Right cardiac atrium (tissue), 5 donors: Measurements from ENCODE around the gene ULK1. TPM values are rescaled to one million over a fixed set of nuclear protein-coding genes. Genes with fewer than 3 reads are reported as not detected.

ENCODE experiments used
- ATAC-seq, 2 donors: fragments of 200-7000 bp; cut with Tn5 transposase; one replicate each; pipeline versions ENCODE4 v1.8.0 to v1.9.1; 2020; ENCODE audit warnings: moderate library complexity in 2 of 2, mild to moderate bottlenecking in 1 of 2
- DNase-seq, 3 donors: peaks; one replicate each; pipeline ENCODE4 v3.0.0-alpha.2; 2020
- H3K27ac ChIP-seq: one replicate; pipeline ENCODE4 v1.5.1; 2013; ENCODE audit warnings: mild to moderate bottlenecking, low read length, control low read depth, moderate library complexity
- H3K27me3 ChIP-seq: one replicate; pipeline ENCODE4 v1.6.1; 2013; ENCODE audit not compliant: control insufficient read depth, insufficient read depth
- H3K4me1 ChIP-seq: one replicate; pipeline ENCODE4 v1.6.1; 2013; ENCODE audit warnings: low read length; ENCODE audit not compliant: control insufficient read depth, insufficient read depth
- H3K4me3 ChIP-seq: one replicate; pipeline ENCODE4 v1.5.1; 2013; ENCODE audit warnings: low read length, control low read depth
- H3K9me3 ChIP-seq: one replicate; pipeline ENCODE4 v1.6.1; 2013; ENCODE audit warnings: low read length; ENCODE audit not compliant: control insufficient read depth
- WGBS: extraction: QIAGEN DNeasy Blood & Tissue Kit; methylation state at CpG from one replicate; pipeline ENCODE4 v1.1.7; 2013; 5-methylcytosine and 5-hydroxymethylcytosine counted together
- intact Hi-C, 4 donors: fragments of 100-400 bp; cut with DNase I; formaldehyde crosslinking; loops; one replicate each; pipeline versions ENCODE4 v1.11.0 to v1.14.0; 2022 to 2023
- polyA plus RNA-seq: library from polyadenylated mRNA; stranded (reverse); fragments of 200-250 nt; gene quantifications from one replicate; pipeline ENCODE4 v1.2.3, GENCODE V29; 2013
- total RNA-seq, 4 donors: library from RNA; stranded (reverse); fragmentation: NEBNext Ultra II Directional; extraction: Animal tissue kit (Norgen Biotek cat#: 25700); gene quantifications; one replicate each; pipeline ENCODE4 v1.2.1, GENCODE V29; 2021
- donor health status: healthy with polysubstance abuse.
- donor health status: DM: no; HTN: yes; CAD: no.
- donor health status: DM: no; HTN: no; CAD: no.
- donor health status: DM: no; HTN: yes; CAD: no; lungs with severe emphysema.
- donor health status: DM: yes; HTN: yes; CAD: no.

The ULK1 gene
- total and polyA plus RNA-seq, 5 donors: 29.4 to 51.3 (median 47.8) TPM

GRCh38 chr12:131917711-131918306 is 23.4 kb downstream of the ULK1 start:
- peak in 1 of 3 donors; percentile 50 for DNase-seq
- WGBS: 89% methylated on average over 18 of the region's 18 CpGs
- intact Hi-C loops: no loop called here
- no peak for ATAC-seq
- H3K27ac ChIP-seq: no peak overlapping the region
- no peak overlapping the region for H3K4me3 ChIP-seq
- no peaks in the 10 kb centered on the region for H3K27me3 ChIP-seq
- peaks cover under 1% of the 10 kb centered on the region for H3K4me1 ChIP-seq
- H3K9me3 ChIP-seq: no peaks in the 10 kb centered on the region

- intact Hi-C loops: no loop called here
- Histone ChIP-seq H3K27ac (no peak overlapping the region), H3K4me1 (no peaks in the 10 kb centered on the region), H3K27me3 (no peaks in the 10 kb centered on the region), H3K4me3 (no peak overlapping the region), H3K9me3 (no peaks in the 10 kb centered on the region)
- WGBS: 86% methylated on average over 20 of the region's 20 CpGs
- peak in 2 of 3 donors; percentile 34 to 53 for DNase-seq
- peak in 1 of 2 donors; percentile 38 for ATAC-seq
Measured at GRCh38 chr12:131918311-131919050, 24.1 kb downstream of the ULK1 start.

- H3K9me3 ChIP-seq: no peaks in the 10 kb centered on the region
- H3K4me3 ChIP-seq: no peak overlapping the region
- ATAC-seq (no peak), DNase-seq (peak in 1 of 3 donors; percentile 56)
- WGBS: 93% methylated on average over 19 of the region's 19 CpGs
- no peak overlapping the region for H3K27ac ChIP-seq
- intact Hi-C loops: no loop called here
- H3K4me1 ChIP-seq: no peaks in the 10 kb centered on the region
- H3K27me3 ChIP-seq: no peaks in the 10 kb centered on the region
Measured at GRCh38 chr12:131919051-131919347, 24.6 kb downstream of the ULK1 start.

- no peaks in the 10 kb centered on the region for H3K27me3 ChIP-seq
- 91% methylated on average over 37 of the region's 37 CpGs for WGBS
- no peaks in the 10 kb centered on the region for H3K4me1 ChIP-seq
- no peaks in the 10 kb centered on the region for H3K9me3 ChIP-seq
- DNase-seq (peak in 2 of 3 donors; percentile 48 to 58), ATAC-seq (no peak)
- intact Hi-C loops: no loop called here
- H3K4me3 ChIP-seq: no peak overlapping the region
- H3K27ac ChIP-seq: no peak overlapping the region
Measured at GRCh38 chr12:131919366-131920156, 25.1 kb downstream of the ULK1 start.

GRCh38 chr12:131920157-131920508 is 25.7 kb downstream of the ULK1 start:
- no peak overlapping the region for H3K27ac ChIP-seq
- no peak for ATAC-seq
- intact Hi-C loops: no loop called here
- no peak for DNase-seq
- no peaks in the 10 kb centered on the region for H3K4me1 ChIP-seq
- no peaks in the 10 kb centered on the region for H3K9me3 ChIP-seq
- H3K4me3 ChIP-seq: no peak overlapping the region
- 95% methylated on average over 14 of the region's 14 CpGs for WGBS
- no peaks in the 10 kb centered on the region for H3K27me3 ChIP-seq

GRCh38 chr12:131920902-131921840 is 26.7 kb downstream of the ULK1 start:
- Histone ChIP-seq H3K9me3 (no peaks in the 10 kb centered on the region), H3K4me1 (no peaks in the 10 kb centered on the region), H3K27ac (no peak overlapping the region), H3K27me3 (no peaks in the 10 kb centered on the region), H3K4me3 (no peak overlapping the region)
- WGBS: 84% methylated on average over 35 of the region's 35 CpGs
- peak in 1 of 3 donors; percentile 58 for DNase-seq
- ATAC-seq: peak; percentile 5 to 9
- intact Hi-C loops: no loop called here

- no peaks in the 10 kb centered on the region for H3K4me1 ChIP-seq
- ATAC-seq (peak; percentile 53 to 76), DNase-seq (peak in 2 of 3 donors; percentile 74 to 83)
- 65% methylated on average over 29 of the region's 29 CpGs for WGBS
- H3K4me3 ChIP-seq: no peak overlapping the region
- no peaks in the 10 kb centered on the region for H3K27me3 ChIP-seq
- H3K9me3 ChIP-seq: no peaks in the 10 kb centered on the region
- no peak overlapping the region for H3K27ac ChIP-seq
- intact Hi-C loops: no loop called here
Measured at GRCh38 chr12:131921866-131922769, 27.7 kb downstream of the ULK1 start.

GRCh38 chr12:131922772-131923171 is 28.4 kb downstream of the ULK1 start:
- H3K4me1 ChIP-seq: no peaks in the 10 kb centered on the region
- 90% methylated on average over 13 of the region's 13 CpGs for WGBS
- no peak for ATAC-seq

GRCh38 chr12:131923260-131923659 is 28.8 kb downstream of the ULK1 start:
- WGBS: 88% methylated on average over 11 of the region's 11 CpGs

More at GRCh38 chr12:131922772-131923171, 28.4 kb downstream of the ULK1 start:
- Histone ChIP-seq H3K4me3 (no peak overlapping the region), H3K9me3 (no peaks in the 10 kb centered on the region), H3K27me3 (no peaks in the 10 kb centered on the region), H3K27ac (no peak overlapping the region)
- DNase-seq: peak in 2 of 3 donors; percentile 42 to 60
- intact Hi-C loops: no loop called here

More at GRCh38 chr12:131923260-131923659, 28.8 kb downstream of the ULK1 start:
- H3K4me3 ChIP-seq: no peak overlapping the region
- no peak for ATAC-seq
- no peaks in the 10 kb centered on the region for H3K27me3 ChIP-seq
- no peak overlapping the region for H3K27ac ChIP-seq
- intact Hi-C loops: no loop called here
- H3K9me3 ChIP-seq: no peaks in the 10 kb centered on the region
- no peaks in the 10 kb centered on the region for H3K4me1 ChIP-seq
- peak in 1 of 3 donors; percentile 24 for DNase-seq
